ENCODE results near the gene RNF215. TPM values are rescaled to one million over a fixed set of nuclear protein-coding genes. Genes with fewer than 3 reads are reported as not detected.

The RNF215 gene
- total and polyA plus RNA-seq, 7 experiments from 2014 or later, result 0.08 to 10.8 (median 4.9) TPM

DNA sequence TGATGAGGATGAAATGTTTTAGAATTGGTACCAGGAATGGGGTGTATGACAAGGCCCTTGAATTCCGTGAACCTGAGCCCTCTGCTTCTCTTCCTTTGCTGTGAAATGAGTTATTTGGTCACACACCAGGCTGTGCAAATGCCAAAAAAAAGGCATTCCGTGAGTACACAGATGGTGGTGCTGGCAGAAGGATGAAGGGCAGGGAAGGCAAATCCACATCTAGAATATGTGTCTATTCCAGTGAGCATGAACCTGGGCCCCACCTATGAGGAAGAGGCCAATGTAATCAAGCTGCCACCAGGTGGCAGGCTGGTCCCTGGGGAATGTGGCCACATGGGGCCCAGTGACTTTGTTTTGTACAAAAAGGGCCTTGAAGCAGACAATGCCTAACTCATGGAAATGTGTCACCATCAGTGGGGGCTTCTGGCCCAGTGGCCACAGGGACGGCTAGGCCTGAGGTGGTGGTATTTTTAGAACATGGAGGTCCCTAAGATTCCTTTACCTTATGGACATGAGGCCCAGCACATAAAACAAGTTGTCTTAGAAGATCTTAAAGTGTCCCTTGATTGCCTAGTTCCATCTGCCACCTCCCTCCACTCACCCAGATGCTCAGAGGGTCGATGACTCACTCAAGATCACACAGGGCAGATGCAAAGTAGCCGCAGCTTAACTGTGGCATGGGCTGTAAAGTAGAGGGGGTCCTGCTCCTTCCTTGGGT is 3.9 kb upstream of the RNF215 start:
- H3K36me3 ChIP-seq (ENCODE audit: control insufficient read depth in 2 of 3, insufficient read depth in 3 of 3, low read length in 3 of 3), result no peaks in the 10 kb centered on the region
- Mint-ChIP-seq H3K9me3 (no peaks in the 10 kb centered on the region), H3K4me3 (peak overlapping the region in 2 of 10 donors; percentile 19 to 62), H3K27me3 (peaks cover 0 to 4% (median 0%) of the 10 kb centered on the region in 5 donors), H3K36me3 (peaks cover 0 to 3% (median 0%) of the 10 kb centered on the region in 5 donors), H3K4me1 (peaks cover 26 to 52% (median 38%) of the 10 kb centered on the region in 7 donors), H3K27ac (peak overlapping the region; percentile 82 to 98 (median 84))
- no peak overlapping the region for H3K4me3 ChIP-seq (ENCODE audit: low read length)
- peak; percentile 60 to 85 (median 79) for DNase-seq
- H3K9me3 ChIP-seq (ENCODE audit: control insufficient read depth in 2 of 3, low read length in 3 of 3), result no peaks in the 10 kb centered on the region
- ChIA-PET CTCF (interaction anchor here (0.6 to 9.0 kb wide), 20 partner anchors 15 to 283 kb away, joined by 3 to 157 read pairs (median 4); partner anchors contain the start of genes CASTOR1 and MTFP1), POLR2A (interaction anchor here (1.0 to 12.2 kb wide), 6 partner anchors 14 to 101 kb away, joined by 3 to 158 read pairs (median 4); partner anchors contain the start of genes CASTOR1 and MTFP1)
- peak; percentile 73 for ATAC-seq
- peak overlapping the region; percentile 30 for H3K27ac ChIP-seq (ENCODE audit: low read depth, low read length)
- peaks cover 3 to 14% of the 10 kb centered on the region in 2 donors for H3K4me1 ChIP-seq (ENCODE audit: control insufficient read depth in 2 of 2, insufficient read depth in 2 of 2, low read length in 2 of 2)
- no peaks in the 10 kb centered on the region for H3K27me3 ChIP-seq (ENCODE audit: control insufficient read depth in 2 of 2, insufficient read depth in 2 of 2, low read length in 2 of 2)
- intact Hi-C loops (cut with micrococcal nuclease), result loop anchor here (1.0 to 10.0 kb wide), 6 partner anchors 35 to 364 kb away; no protein-coding TSS in a partner anchor

- no peak for DNase-seq
- ChIA-PET POLR2A (interaction anchor here (0.9 to 10.1 kb wide), 3 partner anchors 30 to 97 kb away, joined by 3 to 84 read pairs (median 5); partner anchors contain the start of genes CASTOR1, CCDC157 and SF3A1), CTCF (interaction anchor here (0.7 to 9.0 kb wide), 8 partner anchors 32 to 282 kb away, joined by 3 to 157 read pairs (median 4); partner anchors contain the start of gene CASTOR1)
- Mint-ChIP-seq H3K4me1 (peaks cover 11 to 19% (median 16%) of the 10 kb centered on the region in 7 donors), H3K9me3 (no peaks in the 10 kb centered on the region), H3K4me3 (peak overlapping the region; percentile 44 to 83 (median 77)), H3K27ac (peak overlapping the region in 3 of 9 donors; percentile 28 to 60 (median 48)), H3K27me3 (peaks cover 0 to 4% (median 0%) of the 10 kb centered on the region in 5 donors), H3K36me3 (no peaks in the 10 kb centered on the region)
- Histone ChIP-seq H3K9me3 (ENCODE audit: control insufficient read depth in 2 of 3, low read length in 3 of 3) (no peaks in the 10 kb centered on the region), H3K4me3 (ENCODE audit: low read length) (no peak overlapping the region), H3K27me3 (ENCODE audit: control insufficient read depth in 2 of 2, insufficient read depth in 2 of 2, low read length in 2 of 2) (no peaks in the 10 kb centered on the region), H3K27ac (ENCODE audit: low read depth, low read length) (no peak overlapping the region), H3K36me3 (ENCODE audit: control insufficient read depth in 2 of 3, insufficient read depth in 3 of 3, low read length in 3 of 3) (no peaks in the 10 kb centered on the region), H3K4me1 (ENCODE audit: control insufficient read depth in 2 of 2, insufficient read depth in 2 of 2, low read length in 2 of 2) (peaks cover 3 to 9% of the 10 kb centered on the region in 2 donors)
- intact Hi-C loops (cut with micrococcal nuclease), result loop anchor here in 1 of 2 donors (2.0 kb wide), 2 partner anchors 60 to 122 kb away; partner anchors contain the start of gene TBC1D10A
- ATAC-seq, result no peak
Observed at GRCh38 chr22:30386608-30386959, 627 bp downstream of the RNF215 start.

DNA sequence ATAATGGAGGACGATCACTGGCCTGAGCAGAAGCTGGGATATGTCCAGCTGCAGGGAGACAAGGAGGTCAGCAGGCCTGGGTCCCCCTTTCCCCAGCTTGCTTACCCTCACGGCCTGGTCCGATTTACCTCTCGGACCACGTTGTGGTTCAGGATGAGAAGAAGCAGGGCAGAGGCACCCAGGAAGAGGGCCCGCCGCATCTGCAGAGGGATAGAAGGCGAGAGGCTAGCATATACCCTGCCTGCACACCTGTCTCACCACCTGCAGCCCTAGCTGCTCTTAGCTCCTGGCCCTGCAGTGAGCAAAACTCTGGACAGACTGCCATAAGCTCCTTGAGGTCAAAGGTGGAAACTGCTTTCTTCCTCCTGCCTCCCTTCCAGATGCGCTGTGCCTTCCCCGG is 1.3 kb downstream of the RNF215 start:
- ChIA-PET POLR2A (interaction anchor here (0.7 to 10.1 kb wide), 4 partner anchors 11 to 123 kb away, joined by 3 to 84 read pairs (median 5); partner anchors contain the start of genes CASTOR1, CCDC157, SEC14L2 and SF3A1), CTCF (interaction anchor here (0.6 to 9.0 kb wide), 9 partner anchors 31 to 1157 kb away, joined by 3 to 157 read pairs (median 4); partner anchors contain the start of genes CASTOR1 and OSM)
- H3K4me1 Mint-ChIP-seq, result peaks cover 6 to 14% (median 10%) of the 10 kb centered on the region in 7 donors
- Histone ChIP-seq H3K4me1 (ENCODE audit: control insufficient read depth in 2 of 2, insufficient read depth in 2 of 2, low read length in 2 of 2) (peaks cover 3 to 4% of the 10 kb centered on the region in 2 donors), H3K36me3 (ENCODE audit: control insufficient read depth in 2 of 3, insufficient read depth in 3 of 3, low read length in 3 of 3) (no peaks in the 10 kb centered on the region), H3K27ac (ENCODE audit: low read depth, low read length) (no peak overlapping the region), H3K9me3 (ENCODE audit: control insufficient read depth in 2 of 3, low read length in 3 of 3) (no peaks in the 10 kb centered on the region), H3K27me3 (ENCODE audit: control insufficient read depth in 2 of 2, insufficient read depth in 2 of 2, low read length in 2 of 2) (no peaks in the 10 kb centered on the region), H3K4me3 (ENCODE audit: low read length) (no peak overlapping the region)
- peak overlapping the region in 8 of 10 donors; percentile 14 to 83 (median 50) for H3K4me3 Mint-ChIP-seq
- peaks cover 0 to 4% (median 0%) of the 10 kb centered on the region in 5 donors for H3K27me3 Mint-ChIP-seq
- ATAC-seq (no peak), DNase-seq (no peak)
- H3K9me3 Mint-ChIP-seq, result no peaks in the 10 kb centered on the region
- H3K36me3 Mint-ChIP-seq, result no peaks in the 10 kb centered on the region
- intact Hi-C loops (cut with micrococcal nuclease), result loop anchor here in 1 of 2 donors (2.0 kb wide), 2 partner anchors 59 to 121 kb away; partner anchors contain the start of gene TBC1D10A
- H3K27ac Mint-ChIP-seq, result peak overlapping the region in 2 of 9 donors; percentile 48 to 51

DNA sequence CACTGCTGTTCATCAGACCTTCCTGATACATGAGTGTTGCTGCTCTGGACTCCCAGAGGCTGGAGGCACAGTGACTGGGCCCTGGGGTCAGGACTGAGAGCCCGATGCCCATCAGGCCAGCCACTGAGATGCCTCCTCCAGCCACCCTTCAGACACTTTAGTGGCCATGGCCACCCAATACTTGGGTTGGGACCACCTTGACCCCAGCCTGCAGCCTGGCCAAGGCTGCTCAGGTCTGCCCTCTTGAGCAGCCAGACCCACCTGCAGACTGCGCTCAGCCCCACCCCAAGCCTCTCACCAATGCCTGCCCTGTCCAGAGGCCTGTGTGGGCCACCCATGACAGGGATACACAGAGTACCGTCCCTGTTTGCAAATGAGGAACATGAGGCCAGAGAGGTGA is 4.2 kb downstream of the RNF215 start:
- H3K4me3 ChIP-seq (ENCODE audit: low read length), result no peak overlapping the region
- no peaks in the 10 kb centered on the region for H3K9me3 ChIP-seq (ENCODE audit: control insufficient read depth in 2 of 3, low read length in 3 of 3)
- H3K4me1 ChIP-seq (ENCODE audit: control insufficient read depth in 2 of 2, insufficient read depth in 2 of 2, low read length in 2 of 2), result peaks cover 3 to 4% of the 10 kb centered on the region in 2 donors
- no peak for DNase-seq
- H3K36me3 Mint-ChIP-seq, result peaks cover 0 to 2% (median 0%) of the 10 kb centered on the region in 5 donors
- ATAC-seq, result no peak
- H3K27ac Mint-ChIP-seq, result peak overlapping the region in 1 of 9 donors; percentile 49
- ChIA-PET CTCF (interaction anchor here (0.9 to 4.0 kb wide), 4 partner anchors 9 to 276 kb away, joined by 3 to 33 read pairs (median 4); partner anchors contain the start of genes CASTOR1 and SF3A1), POLR2A (interaction anchor here (0.8 to 10.1 kb wide), 2 partner anchors 88 to 93 kb away, joined by 3 to 84 read pairs; partner anchors contain the start of gene CASTOR1)
- H3K4me3 Mint-ChIP-seq, result no peak overlapping the region
- H3K36me3 ChIP-seq (ENCODE audit: control insufficient read depth in 2 of 3, insufficient read depth in 3 of 3, low read length in 3 of 3), result no peaks in the 10 kb centered on the region
- no peaks in the 10 kb centered on the region for H3K27me3 ChIP-seq (ENCODE audit: control insufficient read depth in 2 of 2, insufficient read depth in 2 of 2, low read length in 2 of 2)
- peaks cover 0 to 4% (median 0%) of the 10 kb centered on the region in 5 donors for H3K27me3 Mint-ChIP-seq
- intact Hi-C loops (cut with micrococcal nuclease), result no loop called here
- peaks cover 6 to 14% (median 9%) of the 10 kb centered on the region in 7 donors for H3K4me1 Mint-ChIP-seq
- H3K9me3 Mint-ChIP-seq, result no peaks in the 10 kb centered on the region
- H3K27ac ChIP-seq (ENCODE audit: low read depth, low read length), result no peak overlapping the region

DNA sequence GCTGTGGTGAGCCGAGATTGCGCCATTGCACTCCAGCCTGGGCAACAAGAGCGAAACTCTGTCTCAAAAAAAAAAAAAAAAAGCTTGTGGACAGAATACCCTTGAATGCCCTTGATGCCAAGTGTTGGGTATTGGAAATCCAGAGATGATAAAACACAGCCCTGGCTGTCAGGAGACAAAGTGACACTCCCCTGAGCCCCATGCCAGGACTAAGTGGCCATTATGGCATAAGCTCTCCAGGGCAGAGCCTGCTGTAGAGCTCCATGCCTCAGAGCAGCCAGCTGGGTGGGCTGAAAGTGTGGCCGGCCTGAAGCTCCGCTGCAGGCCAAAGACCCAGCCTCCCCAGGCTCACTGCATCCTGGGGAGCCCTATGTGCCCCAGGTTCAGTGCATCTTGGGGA is 4.9 kb downstream of the RNF215 start:
- H3K27ac Mint-ChIP-seq, result no peak overlapping the region
- POLR2A ChIA-PET, result interaction anchor here (0.8 kb wide), 1 partner anchor 88 kb away, joined by 3 read pairs; no protein-coding TSS in a partner anchor
- no peaks in the 10 kb centered on the region for H3K9me3 ChIP-seq (ENCODE audit: control insufficient read depth in 2 of 3, low read length in 3 of 3)
- no peaks in the 10 kb centered on the region for H3K9me3 Mint-ChIP-seq
- no peak for DNase-seq
- intact Hi-C loops (cut with micrococcal nuclease), result no loop called here
- no peak overlapping the region for H3K27ac ChIP-seq (ENCODE audit: low read depth, low read length)
- H3K4me1 Mint-ChIP-seq, result peaks cover 4 to 11% (median 6%) of the 10 kb centered on the region in 7 donors
- H3K4me3 ChIP-seq (ENCODE audit: low read length), result no peak overlapping the region
- peaks cover 0 to under 1% of the 10 kb centered on the region in 2 donors for H3K4me1 ChIP-seq (ENCODE audit: control insufficient read depth in 2 of 2, insufficient read depth in 2 of 2, low read length in 2 of 2)
- ATAC-seq, result no peak
- CTCF ChIA-PET, result interaction anchor here (1.5 to 4.0 kb wide), 2 partner anchors 94 to 275 kb away, joined by 5 to 33 read pairs; partner anchors contain the start of gene CASTOR1
- H3K27me3 ChIP-seq (ENCODE audit: control insufficient read depth in 2 of 2, insufficient read depth in 2 of 2, low read length in 2 of 2), result no peaks in the 10 kb centered on the region
- H3K36me3 Mint-ChIP-seq, result peaks cover 0 to 2% (median 0%) of the 10 kb centered on the region in 5 donors
- no peak overlapping the region for H3K4me3 Mint-ChIP-seq
- H3K36me3 ChIP-seq (ENCODE audit: control insufficient read depth in 2 of 3, insufficient read depth in 3 of 3, low read length in 3 of 3), result no peaks in the 10 kb centered on the region
- peaks cover 0 to under 1% (median 0%) of the 10 kb centered on the region in 5 donors for H3K27me3 Mint-ChIP-seq

DNA sequence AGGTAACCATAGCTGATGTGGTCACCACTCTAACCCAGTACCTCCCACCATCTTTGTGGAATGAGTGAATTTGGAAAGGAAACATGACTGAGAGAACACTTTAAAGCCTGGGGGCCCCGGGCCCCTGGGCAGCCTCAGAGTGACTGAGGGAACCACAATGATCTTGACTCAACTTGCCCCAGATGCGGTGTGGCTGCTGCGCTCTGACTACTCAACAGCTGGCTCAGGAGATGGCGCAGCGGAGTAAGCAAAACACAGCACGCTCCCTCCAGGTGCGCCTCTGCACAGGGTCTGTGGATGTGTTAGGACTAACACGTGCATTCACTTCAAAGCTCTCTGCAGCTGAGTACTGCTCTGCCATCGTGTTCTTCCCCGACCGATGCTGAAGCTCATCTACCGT is 5.9 kb downstream of the RNF215 start:
- ATAC-seq, result no peak
- no peaks in the 10 kb centered on the region for H3K4me1 ChIP-seq (ENCODE audit: control insufficient read depth in 2 of 2, insufficient read depth in 2 of 2, low read length in 2 of 2)
- POLR2A ChIA-PET, result interaction anchor here (1.2 to 1.3 kb wide), 2 partner anchors 17 to 43 kb away, joined by 3 to 4 read pairs; no protein-coding TSS in a partner anchor

More for the DNA sequence above, 5.9 kb downstream of the RNF215 start:
- H3K27me3 ChIP-seq (ENCODE audit: control insufficient read depth in 2 of 2, insufficient read depth in 2 of 2, low read length in 2 of 2), result no peaks in the 10 kb centered on the region
- no peak overlapping the region for H3K27ac ChIP-seq (ENCODE audit: low read depth, low read length)
- Mint-ChIP-seq H3K27me3 (no peaks in the 10 kb centered on the region), H3K36me3 (peaks cover 0 to 2% (median 0%) of the 10 kb centered on the region in 5 donors), H3K27ac (peak overlapping the region in 1 of 9 donors; percentile 12), H3K4me3 (no peak overlapping the region), H3K4me1 (peaks cover 2 to 7% (median 3%) of the 10 kb centered on the region in 7 donors), H3K9me3 (no peaks in the 10 kb centered on the region)
- DNase-seq, result no peak
- CTCF ChIA-PET, result interaction anchor here (1.4 to 4.0 kb wide), 2 partner anchors 43 to 93 kb away, joined by 5 to 33 read pairs; partner anchors contain the start of gene CASTOR1
- no peaks in the 10 kb centered on the region for H3K9me3 ChIP-seq (ENCODE audit: control insufficient read depth in 2 of 3, low read length in 3 of 3)
- H3K36me3 ChIP-seq (ENCODE audit: control insufficient read depth in 2 of 3, insufficient read depth in 3 of 3, low read length in 3 of 3), result no peaks in the 10 kb centered on the region
- intact Hi-C loops (cut with micrococcal nuclease), result no loop called here
- no peak overlapping the region for H3K4me3 ChIP-seq (ENCODE audit: low read length)

Measured in naive thymus-derived CD4-positive, alpha-beta T cell (primary cell).